HG02885 (cell line): ENCODE measurements around the gene OR10P1.
A peak's percentile ranks its signal among the peaks of the same experiment; 100 is the strongest.
"Not testable (repeated sequence)": the region's sequence is repeated elsewhere in the genome, so short reads cannot be mapped to it uniquely, and the experiment has no call there.

ENCODE experiments used
- ATAC-seq: cut with Tn5 transposase; IDR thresholded peaks from one replicate; pipeline ENCODE4 v1.9.1; 2021; ENCODE audit warnings: mild to moderate bottlenecking; ENCODE audit not compliant: unreplicated experiment, poor library complexity

Gene OR10P1

DNA sequence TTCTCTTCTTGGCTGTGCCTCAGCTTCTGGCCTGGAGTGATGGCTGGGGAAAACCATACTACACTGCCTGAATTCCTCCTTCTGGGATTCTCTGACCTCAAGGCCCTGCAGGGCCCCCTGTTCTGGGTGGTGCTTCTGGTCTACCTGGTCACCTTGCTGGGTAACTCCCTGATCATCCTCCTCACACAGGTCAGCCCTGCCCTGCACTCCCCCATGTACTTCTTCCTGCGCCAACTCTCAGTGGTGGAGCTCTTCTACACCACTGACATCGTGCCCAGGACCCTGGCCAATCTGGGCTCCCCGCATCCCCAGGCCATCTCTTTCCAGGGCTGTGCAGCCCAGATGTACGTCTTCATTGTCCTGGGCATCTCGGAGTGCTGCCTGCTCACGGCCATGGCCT is at the start of gene OR10P1:
Gene OR10P1 (plus strand): TSS at position 40 of the 400 bp plus-strand sequence. CDS start 0 bp downstream, at position 40.
- no peak for ATAC-seq

- ATAC-seq: not testable (repeated sequence)
Measured at GRCh38 chr12:55590152-55590551, 46.5 kb upstream of the OR10P1 start.

DNA sequence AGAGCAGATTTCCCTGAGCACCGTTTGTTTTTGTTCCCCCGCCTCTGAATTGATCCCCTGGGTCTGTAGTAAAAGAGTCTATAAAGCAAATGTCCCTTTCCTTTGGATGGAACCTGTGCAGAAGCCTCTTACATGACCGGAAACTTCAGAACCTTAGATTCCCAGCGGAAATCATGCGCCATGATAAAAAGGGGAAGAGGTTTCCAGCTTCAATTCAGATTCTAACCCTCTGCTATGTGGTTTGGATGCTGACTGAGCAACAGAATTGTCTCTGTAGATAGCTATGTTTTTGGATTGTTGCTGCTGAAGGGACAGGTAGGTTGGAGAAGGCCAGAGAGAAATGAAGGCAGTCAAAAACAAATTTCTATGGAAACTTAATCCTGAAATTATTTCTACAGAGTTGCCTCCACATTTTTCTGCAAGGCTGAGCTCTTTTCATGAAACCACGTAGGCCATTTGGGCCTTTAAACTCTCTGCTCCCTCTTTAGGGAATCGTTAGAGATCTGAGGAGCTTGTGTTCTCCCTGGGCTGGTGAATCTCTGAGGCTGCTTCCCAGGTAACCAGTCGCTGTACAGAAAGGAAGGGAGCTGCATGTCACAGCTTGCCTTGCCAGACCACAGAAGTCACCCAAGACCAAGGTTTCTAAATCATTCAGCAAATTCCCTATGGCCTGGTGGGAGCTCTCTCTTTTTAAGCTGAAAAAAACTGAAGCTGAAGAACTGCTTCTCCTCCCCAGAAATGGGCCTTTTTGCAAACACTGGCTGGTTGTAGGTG is 28.7 kb upstream of the OR10P1 start:
- ATAC-seq: no peak

DNA sequence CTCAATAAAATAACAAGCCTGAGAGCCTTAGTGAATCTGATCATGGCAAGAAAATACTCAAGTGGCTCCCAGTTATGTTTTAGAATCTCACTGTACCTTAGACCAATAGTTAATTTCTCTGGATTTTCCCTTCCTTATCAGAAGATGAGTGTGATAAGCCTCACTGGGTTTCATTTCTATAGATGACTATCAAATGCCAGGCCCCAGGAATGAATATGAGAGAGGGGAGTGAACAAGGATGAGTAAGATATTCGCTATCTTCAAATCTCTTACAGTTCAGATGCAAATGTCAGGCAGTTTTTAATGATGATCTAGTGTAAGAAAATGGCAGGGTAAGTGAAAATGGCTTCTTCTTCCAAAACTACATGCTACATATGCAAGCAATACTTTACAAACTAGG is 26.1 kb upstream of the OR10P1 start:
- no peak for ATAC-seq

GRCh38 chr12:55612646-55613045 is 24.0 kb upstream of the OR10P1 start:
- no peak for ATAC-seq

DNA sequence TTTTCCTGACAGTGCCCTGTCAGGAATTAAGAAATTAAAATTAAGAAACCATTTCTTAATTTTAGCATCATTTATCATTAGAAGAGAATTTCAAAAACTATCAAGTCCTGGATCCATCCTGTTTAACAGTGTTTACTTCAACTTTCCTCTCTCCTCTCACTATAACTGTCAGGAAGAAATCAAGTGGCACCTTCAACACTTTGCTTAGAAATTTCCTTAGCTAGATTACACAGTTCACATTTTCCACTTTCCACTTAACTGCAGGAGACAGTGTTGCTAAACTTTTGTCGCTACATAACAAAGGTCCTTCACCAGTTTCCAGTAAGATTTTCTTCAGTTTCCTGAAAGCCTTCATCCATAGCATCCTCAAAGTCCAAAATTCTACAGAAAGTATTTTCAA is 21.9 kb upstream of the OR10P1 start:
- ATAC-seq: no peak

GRCh38 chr12:55619354-55620138 is 17.1 kb upstream of the OR10P1 start:
- ATAC-seq: peak; percentile 93

GRCh38 chr12:55624056-55624455 is 12.6 kb upstream of the OR10P1 start:
- peak; percentile 51 for ATAC-seq

- ATAC-seq: no peak
Measured at GRCh38 chr12:55626154-55626553, 10.5 kb upstream of the OR10P1 start.

DNA sequence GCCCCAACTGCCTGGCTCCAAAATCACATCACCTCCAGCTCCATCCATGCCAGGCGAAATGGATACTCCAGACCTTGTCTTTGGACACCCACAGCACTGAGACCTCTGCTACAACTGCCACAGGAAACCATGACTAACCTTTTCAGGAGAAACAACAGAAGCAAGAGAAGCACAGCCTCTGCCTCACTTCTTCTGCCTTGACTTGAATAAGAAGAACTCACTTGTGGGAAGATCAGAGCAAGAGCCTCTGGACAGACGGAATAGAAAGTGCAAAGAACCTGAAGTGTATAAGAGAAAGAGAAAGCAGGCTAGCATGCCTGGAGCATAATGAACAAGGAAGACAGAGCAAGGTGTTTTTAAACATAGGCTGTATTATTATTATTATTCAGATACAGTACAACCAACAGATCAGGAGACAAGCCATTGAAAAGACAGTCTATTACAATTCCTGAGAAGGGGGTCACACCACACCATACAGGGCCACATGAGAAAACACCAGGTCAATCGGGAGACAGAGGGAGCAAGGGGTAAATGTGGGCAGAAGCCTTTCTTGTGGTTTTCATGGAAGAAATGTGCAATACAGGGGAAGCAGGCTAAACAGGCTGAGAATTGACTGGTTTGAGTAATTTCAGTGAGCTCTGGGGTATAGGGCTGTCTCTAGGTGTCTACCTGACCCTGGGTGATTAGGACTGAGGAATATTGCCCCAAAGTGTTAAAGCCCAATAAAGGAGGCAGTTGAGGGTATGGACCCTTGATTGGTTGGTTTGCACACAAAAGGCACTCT is 7.4 kb upstream of the OR10P1 start:
- ATAC-seq: no peak

DNA sequence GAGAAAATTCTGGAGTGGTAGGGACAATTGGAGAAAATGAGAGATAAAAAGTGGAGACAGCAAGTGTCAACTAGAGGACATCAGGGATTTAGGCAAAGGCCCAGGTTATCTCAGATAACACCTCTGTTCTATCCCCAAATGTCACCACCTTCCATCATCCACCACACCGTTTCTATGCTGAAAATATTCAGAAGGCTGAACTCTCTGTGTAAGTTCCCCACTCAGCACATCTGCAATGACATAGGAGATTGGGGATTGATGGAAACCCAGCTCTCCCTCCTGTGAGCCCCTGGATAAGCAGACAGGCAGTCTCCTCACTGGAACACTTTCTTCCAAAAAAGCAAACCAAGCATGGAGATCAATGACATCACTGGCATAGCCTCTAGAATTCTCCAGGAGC is 5.6 kb upstream of the OR10P1 start:
- no peak for ATAC-seq

- no peak for ATAC-seq
Measured at GRCh38 chr12:55631733-55632132, 5.0 kb upstream of the OR10P1 start.

- no peak for ATAC-seq
Measured at GRCh38 chr12:55633151-55633550, 3.5 kb upstream of the OR10P1 start.

- no peak for ATAC-seq
Measured at GRCh38 chr12:55636116-55636655, 506 bp upstream of the OR10P1 start.

DNA sequence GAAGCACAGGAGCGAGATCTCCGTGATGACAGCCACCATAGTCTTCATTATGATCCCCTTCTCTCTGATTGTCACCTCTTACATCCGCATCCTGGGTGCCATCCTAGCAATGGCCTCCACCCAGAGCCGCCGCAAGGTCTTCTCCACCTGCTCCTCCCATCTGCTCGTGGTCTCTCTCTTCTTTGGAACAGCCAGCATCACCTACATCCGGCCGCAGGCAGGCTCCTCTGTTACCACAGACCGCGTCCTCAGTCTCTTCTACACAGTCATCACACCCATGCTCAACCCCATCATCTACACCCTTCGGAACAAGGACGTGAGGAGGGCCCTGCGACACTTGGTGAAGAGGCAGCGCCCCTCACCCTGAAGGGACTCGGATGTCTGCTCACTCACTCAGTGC is 775 bp downstream of the OR10P1 start:
- no peak for ATAC-seq

GRCh38 chr12:55641595-55641994 is 4.9 kb downstream of the OR10P1 start:
- no peak for ATAC-seq

GRCh38 chr12:55642267-55642666 is 5.6 kb downstream of the OR10P1 start:
- peak; percentile 28 for ATAC-seq

GRCh38 chr12:55642669-55643068 is 6.0 kb downstream of the OR10P1 start:
- peak; percentile 29 for ATAC-seq

DNA sequence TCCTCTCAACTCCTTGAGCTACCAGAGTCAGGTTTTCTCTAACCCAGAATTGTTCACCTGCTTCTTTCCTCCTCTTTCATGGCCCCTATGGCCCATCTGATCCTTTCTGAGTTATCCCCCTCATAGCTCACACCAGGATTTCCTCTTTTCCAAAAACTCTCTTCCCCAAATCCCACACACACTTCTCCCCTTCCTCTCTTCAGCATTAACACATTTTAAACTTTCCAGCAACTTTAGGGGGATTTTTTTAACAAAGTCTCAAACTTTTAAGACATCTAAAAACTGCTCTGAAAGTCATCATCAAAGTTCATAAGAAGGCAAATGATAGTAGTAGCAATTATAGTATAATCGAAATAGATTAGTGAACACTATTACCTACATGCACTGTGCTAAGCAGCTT is 7.9 kb downstream of the OR10P1 start:
- ATAC-seq: no peak

- no peak for ATAC-seq
Measured at GRCh38 chr12:55647027-55647426, 10.3 kb downstream of the OR10P1 start.
